TTC549 (cell line): ENCODE results near the gene FGF12.

Source experiments
- FAIRE-seq: peaks from 2 replicates; lab custom pipeline; 2012; peaks lifted over from hg19 to GRCh38; lab: Jason Lieb, UNC

Gene FGF12

DNA sequence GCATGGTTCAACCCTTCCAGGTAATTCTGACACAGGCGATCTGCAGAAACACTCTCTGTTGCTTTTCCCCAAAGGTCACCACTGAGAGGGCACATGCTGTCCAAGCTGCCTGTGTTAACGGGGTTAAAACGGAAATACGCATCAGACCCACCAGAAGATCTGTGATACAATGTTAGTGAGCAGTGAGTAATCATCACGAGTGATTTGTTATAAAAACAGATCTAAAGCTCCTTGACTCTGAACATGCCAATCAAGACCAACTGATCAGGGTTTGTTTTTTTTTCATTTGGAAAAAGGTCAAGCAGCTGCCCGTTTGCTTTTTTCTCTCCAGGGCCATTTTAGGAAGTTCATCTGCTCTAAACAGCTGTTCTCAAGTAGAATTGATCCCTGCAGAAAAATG, 43.2 kb downstream of the FGF12 start:
- FAIRE-seq, result no peak

- no peak for FAIRE-seq
Measured at GRCh38 chr3:192675958-192676649, 51.2 kb downstream of the FGF12 start.

DNA sequence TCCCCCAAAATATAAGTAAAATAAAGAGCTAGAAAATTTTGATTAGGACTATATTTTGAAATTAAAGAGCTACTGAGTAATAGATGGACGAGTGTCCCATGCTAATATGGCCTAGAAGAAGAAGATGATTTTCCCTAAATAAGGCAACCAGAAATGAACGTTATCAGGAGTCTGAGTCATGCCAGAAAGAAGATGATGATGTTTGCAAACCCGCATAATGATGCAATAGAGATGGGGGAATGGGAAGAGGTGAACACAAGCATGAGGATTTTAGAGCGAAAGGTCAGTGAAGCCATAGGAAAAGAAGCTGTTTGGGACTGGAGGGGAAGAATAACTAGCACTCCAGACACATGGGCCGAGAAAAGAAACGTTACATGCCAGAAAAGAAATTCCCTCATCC, 71.7 kb downstream of the FGF12 start:
- FAIRE-seq, result no peak

DNA sequence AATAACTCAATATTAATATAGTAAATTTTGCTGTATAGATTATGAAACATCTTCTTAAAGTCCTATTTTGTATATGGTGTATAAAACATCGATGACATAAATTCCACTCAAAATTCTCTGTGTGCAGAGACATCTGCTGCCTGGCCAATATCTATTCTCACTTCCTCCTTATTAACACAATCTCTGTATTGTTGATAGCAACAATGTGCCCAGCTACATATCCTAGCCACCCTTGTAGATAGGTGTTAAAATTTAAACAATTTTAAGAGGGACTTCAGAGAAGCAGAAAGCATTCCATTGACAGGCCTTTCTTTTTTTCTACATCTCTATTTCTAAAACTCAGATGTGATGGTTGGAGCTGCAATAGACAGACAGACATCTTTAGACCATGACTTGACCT, 72.3 kb downstream of the FGF12 start:
- FAIRE-seq, result no peak

GRCh38 chr3:192653862-192654261, 73.5 kb downstream of the FGF12 start:
- FAIRE-seq, result no peak

- FAIRE-seq, result no peak
Measured at GRCh38 chr3:192652727-192653126, 74.6 kb downstream of the FGF12 start.

- no peak for FAIRE-seq
Measured at GRCh38 chr3:192651836-192652512, 75.4 kb downstream of the FGF12 start.

- no peak for FAIRE-seq
Measured at GRCh38 chr3:192645437-192645836, 81.9 kb downstream of the FGF12 start.

DNA sequence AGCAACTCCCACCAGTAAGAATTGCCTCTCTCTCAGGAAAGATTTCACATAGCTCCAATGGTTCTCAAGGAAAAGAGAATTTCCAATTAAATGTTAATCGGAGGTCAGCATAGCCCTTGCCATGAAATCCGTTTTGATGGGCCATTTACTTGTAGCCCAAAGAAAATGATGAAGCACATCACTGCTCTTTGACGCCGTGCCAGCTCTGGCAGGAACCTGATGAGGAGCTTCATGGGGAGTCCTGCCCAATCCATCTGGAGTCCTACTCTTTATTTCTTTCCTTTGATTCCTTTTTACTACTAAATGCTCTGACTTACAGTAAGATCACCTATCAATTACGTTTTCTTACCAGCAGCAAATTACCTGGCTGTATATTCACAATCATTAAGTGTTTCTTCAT, 84.7 kb downstream of the FGF12 start:
- no peak for FAIRE-seq

GRCh38 chr3:192641919-192642318, 85.4 kb downstream of the FGF12 start:
- FAIRE-seq, result no peak

GRCh38 chr3:192639987-192640386, 87.4 kb downstream of the FGF12 start:
- FAIRE-seq, result no peak

- no peak for FAIRE-seq
Measured at GRCh38 chr3:192637803-192638202, 89.5 kb downstream of the FGF12 start.

DNA sequence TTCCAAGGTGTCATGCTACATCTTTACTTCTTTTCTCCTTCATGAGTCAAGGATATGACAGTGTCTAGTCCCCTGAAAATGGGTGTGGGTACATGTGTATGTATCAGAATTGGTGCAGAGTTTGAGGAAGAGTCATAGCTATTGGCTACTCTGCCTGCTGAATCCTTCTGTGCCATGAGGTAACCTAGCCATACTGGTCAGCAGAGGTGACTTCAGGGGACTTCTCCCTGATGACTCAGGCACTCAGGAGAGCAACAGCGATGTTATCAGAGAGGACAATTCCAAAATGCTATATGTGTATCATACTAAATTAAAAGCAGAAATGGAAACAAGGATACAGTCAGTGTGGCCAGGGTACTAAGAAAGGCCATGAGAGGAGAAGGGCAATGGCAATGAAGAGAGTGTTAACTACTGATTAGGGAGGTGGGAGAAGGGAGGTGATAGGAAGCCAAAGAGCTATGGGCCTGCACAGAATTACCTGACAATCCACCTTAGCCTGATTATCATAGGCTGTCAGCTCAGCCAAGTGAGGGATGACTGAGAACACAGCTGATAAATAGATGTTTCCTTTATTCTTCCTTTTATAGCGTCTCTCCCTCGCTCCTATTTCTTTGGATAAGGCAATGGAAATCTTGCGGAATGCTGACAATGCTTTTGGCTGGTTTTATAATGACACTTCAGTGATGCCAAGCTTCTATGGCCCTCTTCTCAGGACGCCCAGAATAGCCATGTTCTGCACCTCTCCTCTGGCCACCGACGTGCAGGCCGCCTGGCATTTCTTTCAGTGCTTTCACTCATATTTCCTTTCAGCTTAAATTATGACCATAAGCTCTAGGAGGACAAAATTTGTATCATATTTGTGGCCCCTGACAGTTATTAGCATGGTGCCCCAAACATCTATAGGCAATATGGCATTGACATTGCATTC, 90.6 kb downstream of the FGF12 start:
- FAIRE-seq, result no peak

GRCh38 chr3:192629429-192629828, 97.9 kb downstream of the FGF12 start:
- FAIRE-seq, result no peak

- FAIRE-seq, result no peak
Measured at GRCh38 chr3:192621909-192622308, 105.4 kb downstream of the FGF12 start.

DNA sequence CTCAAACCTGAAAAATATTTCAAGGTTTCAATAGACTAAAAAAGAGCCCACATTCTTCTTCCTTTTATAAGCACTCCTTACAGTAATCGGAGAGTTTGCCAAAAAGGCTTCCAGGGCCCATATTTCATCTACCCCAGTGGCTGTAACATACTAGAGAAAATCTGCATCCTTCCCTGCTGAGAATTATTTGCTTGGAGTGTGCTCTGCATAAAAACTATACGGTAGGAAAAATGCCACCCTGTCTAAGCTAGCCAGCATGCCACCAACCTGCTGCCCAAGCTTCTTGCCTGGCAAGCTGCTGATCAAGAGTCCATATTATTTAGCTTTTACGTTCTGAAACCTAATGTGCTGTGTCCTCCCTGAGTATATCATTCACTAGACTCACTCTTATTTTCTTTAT, 107.1 kb downstream of the FGF12 start:
- FAIRE-seq, result no peak

DNA sequence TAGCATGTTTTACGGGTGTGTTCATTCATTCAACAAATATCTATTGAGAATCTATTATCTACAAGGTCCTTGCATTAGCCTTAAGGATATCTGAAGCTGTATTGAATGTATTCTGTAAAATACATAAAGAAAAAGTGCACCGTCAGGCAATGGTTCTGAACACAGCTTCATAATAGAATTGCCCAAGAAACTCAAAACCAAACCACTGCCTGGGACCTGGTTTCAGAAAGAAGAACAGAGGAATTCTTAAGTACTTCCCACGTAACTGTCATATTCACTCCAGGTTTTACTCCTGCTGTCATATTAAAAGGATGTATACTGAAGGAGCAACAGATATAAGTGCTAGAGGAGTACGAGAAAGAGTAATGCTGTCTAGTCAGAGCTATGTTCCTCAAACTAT, 115.9 kb downstream of the FGF12 start:
- FAIRE-seq, result no peak

DNA sequence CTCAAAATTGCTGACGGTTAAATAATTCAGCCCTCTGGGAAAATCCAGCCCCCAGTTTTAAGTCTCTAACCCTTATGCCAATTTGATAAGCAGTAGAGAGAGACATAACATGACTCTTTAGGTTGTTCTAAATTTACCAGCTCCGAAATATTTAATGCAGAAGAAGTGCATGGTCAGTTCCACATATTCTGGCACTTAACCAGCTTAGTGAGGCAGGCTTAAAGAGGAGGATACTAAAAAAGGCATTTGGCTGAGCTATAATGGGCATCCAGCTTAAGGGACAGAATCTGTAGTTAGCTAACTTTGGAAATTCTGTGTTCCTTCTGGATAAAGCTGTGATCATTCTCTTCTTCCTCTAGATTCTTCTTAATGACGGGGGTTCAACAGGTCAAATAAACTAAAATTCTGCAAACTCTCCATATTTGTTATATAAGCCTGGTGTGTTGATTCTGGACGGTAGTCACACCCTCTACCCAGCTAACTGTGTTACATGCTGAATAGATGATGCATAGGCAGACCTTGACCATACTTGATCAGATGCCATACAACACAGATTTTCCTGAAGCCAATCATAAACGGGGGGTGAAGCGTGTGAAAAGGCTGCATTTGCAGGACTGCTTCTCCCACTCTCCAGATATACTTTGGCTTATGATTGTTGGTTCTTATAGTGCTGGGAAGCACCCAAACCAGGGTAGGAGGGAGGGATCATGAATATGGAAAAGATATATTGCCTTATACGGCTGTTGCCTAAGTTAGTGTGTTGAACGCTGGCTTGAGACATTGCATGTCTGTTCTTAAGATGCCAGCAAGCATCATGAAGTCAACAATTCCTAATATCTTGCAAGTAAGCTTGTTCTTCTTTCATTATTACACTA, 118.4 kb downstream of the FGF12 start:
- no peak for FAIRE-seq

DNA sequence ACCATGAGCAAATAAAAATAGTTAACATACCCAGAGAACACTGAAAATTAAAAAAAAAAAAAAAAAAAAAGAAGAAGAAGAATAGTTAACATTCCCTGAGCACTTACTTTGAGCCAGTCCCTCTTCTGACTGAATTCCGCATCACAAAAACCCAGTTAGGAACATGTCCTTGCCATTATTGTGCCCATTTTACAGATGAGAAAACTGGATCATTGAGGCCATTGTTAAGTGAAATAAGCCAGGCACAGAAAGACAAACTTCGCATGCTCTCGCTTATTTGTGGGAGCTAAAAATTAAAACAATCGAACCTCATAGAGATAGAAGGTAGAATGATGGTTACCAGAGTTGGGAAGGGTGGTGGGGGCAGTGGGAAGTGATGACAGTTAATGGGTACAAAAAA, 119.5 kb downstream of the FGF12 start:
- no peak for FAIRE-seq

DNA sequence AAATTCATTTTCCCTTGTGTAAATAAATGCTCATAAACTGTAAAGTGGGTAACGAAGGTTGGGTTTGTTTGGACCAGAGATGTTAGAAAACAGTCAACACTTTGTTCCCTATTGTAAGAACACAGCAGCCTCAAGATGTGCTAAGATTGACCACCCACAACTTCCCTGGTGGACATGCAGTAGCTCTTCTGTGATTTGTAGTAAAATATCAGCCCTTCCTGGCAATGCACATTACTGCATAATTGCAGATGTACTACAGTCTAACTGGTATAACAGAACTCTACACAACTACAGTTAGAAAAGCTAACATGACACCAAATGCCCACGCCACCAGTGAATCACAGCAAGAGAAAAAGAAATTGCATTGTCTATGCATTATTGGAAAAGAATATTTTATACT, 129.4 kb downstream of the FGF12 start:
- FAIRE-seq, result no peak

DNA sequence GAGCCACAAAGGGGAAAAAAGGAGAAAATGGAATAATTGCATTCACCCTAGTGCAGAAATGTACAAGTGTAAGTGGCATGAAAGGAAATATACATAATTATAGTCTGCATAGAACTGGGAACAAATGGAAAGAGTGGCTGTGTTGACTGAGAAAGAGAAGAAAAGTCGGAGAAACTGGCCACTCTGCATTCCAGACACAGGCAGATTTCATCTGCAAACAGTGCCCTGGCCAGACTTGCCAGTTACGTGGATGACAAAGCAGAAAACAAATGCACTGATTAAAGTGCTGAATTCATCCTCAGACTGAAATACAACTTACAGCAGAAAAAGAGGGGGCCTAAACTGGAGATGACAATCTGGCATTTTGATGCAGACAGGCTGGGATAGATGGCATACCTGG, 129.8 kb downstream of the FGF12 start:
- no peak for FAIRE-seq

DNA sequence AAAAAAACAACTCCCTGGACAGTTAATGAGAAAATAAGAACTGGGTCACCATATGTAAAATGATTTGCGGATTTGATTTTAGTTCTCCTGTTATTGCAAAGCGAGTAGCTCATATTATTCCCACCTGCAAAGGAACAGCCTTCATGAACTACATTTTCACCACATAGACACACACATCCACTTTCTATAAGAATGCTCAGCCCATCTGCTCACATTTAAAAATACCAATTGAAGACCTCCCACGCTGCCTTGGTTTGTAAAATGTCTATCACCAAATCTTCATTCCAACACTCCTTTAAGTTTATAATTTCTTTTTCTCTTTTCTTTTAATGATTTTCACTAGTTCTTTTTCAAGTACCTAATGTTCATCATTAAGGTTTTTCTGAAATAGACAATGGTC, 148.6 kb downstream of the FGF12 start:
- FAIRE-seq, result no peak
